KOPT-K1 (cell line): ENCODE results near the gene LCLAT1.
"Not testable (repeated sequence)": the region's sequence is repeated elsewhere in the genome, so short reads cannot be mapped to it uniquely, and the experiment has no call there.

ENCODE experiments used
- H3K27ac ChIP-seq: fragments of 200-600 bp; sonication (generic); 2 replicates; pipeline ENCODE4 v1.5.1; 2016; ENCODE audit warnings: antibody characterized with exemption, mild to moderate bottlenecking, low read depth, low read length; ENCODE audit not compliant: poor library complexity, severe bottlenecking
- H3K36me3 ChIP-seq: fragments of 200-600 bp; sonication (generic); 2 replicates; pipeline ENCODE4 v1.5.1; 2017; ENCODE audit warnings: antibody characterized with exemption, mild to moderate bottlenecking, low read length, moderate library complexity; ENCODE audit not compliant: insufficient read depth
- H3K9me3 ChIP-seq: fragments of 200-600 bp; sonication (generic); 2 replicates; pipeline ENCODE4 v1.5.1; 2017; ENCODE audit warnings: antibody characterized with exemption, low read length, mild to moderate bottlenecking; ENCODE audit not compliant: insufficient read depth, poor library complexity, severe bottlenecking

Gene LCLAT1

DNA sequence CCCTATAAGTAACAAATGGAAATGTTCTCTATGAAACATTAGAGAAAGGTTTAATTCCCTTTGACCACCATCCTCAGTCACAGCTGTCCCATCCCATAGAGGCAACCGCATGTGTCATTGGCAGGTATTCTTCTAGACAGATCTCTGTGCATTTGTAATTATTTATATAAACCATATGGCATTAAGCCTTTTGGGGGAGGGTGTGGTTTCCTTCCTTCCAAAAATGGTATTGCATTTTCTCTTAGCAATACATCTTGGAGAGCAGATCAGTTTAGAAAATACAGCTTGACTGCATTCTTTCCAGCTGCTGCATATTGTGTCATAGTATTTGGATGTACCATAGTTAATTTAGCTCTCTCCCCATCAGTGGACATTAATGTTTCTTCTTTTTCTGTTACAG, 57.7 kb downstream of the LCLAT1 start:
- peaks cover 30% of the 10 kb centered on the region for H3K9me3 ChIP-seq
- H3K36me3 ChIP-seq, result peaks cover 8% of the 10 kb centered on the region; the same call in 1 of the 2 replicates
- no peak overlapping the region for H3K27ac ChIP-seq

DNA sequence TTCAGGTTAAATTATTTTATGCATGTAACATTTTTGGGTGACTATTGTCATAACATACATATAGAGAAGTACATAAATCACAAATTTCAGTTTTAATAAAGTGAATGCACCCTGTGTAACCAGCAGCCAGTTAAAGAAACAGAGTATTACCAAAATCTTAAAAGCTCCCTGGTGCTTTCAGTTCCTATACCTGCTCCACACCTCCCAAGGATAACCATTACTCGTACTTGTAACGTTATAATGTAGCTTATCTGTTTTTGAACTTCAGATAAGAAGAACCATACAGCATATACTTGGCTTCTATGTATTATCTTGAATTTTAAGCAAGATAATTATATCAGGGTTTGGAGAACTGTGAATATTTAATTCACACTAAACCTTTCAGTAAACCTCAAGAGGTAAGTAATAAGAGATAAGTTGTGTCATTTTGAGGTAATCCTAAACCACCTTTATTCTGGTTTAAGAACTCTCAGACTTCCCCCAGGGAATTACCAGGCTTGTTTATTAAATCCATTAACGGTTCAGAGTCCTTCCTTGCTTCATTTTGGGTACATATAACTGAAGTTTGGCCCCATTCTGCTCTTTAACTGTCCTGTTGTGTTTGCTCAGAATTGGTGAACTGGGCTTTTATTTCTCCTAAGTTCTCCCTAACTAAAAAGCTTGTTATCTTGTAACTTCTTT, 58.6 kb downstream of the LCLAT1 start:
- Histone ChIP-seq H3K36me3 (peaks cover 8% of the 10 kb centered on the region; the same call in 1 of the 2 replicates), H3K9me3 (peaks cover 23% of the 10 kb centered on the region), H3K27ac (no peak overlapping the region)

DNA sequence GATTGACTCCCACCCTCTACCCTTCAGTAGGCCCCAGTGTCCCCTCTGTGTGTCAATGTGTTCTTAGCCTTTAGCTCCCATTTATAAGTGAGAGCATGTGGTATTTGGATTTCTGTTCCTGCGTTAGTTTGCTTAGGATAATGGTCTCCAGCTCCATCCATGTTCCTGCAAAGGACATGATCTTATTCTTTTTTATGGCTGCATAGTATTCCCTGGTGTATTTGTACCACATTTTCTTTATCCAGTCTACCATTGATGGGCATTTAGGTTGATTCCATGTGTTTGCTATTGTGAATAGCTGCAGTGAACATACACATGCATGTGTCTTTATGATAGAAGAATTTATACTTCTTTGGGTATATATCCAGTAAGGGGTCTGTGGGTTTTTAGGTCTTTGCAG, 60.4 kb downstream of the LCLAT1 start:
- H3K36me3 ChIP-seq, H3K27ac ChIP-seq: not testable (repeated sequence)

DNA sequence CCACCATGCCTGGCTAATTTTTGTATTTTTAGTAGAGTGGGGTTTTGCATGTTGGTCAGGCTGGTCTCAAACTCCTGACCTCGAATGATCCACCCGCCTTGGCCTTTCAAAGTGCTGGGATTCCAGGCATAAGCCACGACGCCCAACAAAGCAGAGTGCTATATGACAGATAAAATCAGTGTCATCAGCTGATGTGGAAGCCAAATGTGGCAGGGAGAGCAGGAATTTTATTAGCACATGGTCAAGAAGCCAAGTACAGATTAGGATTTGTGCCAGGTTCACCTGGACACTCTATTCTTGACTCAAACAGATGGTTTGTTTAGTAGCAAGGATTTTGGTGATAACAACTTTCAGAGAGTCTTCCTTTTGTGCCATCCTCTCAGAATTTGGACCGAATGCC, 62.7 kb downstream of the LCLAT1 start:
- no peaks in the 10 kb centered on the region for H3K36me3 ChIP-seq
- peaks cover 15% of the 10 kb centered on the region for H3K9me3 ChIP-seq
- no peak overlapping the region for H3K27ac ChIP-seq

More for the DNA sequence above, 60.4 kb downstream of the LCLAT1 start:
- H3K9me3 ChIP-seq, result peaks cover 15% of the 10 kb centered on the region

DNA sequence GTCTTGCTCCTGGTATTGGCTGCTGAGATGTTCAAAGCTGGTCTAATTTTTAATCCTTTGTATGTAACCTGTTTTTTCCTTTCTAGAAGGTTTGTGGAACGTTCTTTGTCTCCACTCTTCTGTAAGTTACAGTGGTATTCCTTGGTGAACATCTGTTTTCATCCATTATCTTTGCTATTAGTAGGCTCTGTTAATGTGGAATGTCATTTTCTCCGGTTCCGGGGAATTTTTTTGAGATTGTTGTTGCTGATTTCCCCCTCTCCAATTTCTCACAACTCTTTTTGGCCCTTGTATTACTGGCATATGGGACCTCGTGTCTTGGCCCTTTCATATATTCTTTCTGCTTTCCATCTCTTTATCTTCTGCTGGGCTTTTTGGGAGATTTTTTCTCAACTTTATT, 63.4 kb downstream of the LCLAT1 start:
- Histone ChIP-seq H3K27ac (no peak overlapping the region), H3K9me3 (peaks cover 15% of the 10 kb centered on the region)

DNA sequence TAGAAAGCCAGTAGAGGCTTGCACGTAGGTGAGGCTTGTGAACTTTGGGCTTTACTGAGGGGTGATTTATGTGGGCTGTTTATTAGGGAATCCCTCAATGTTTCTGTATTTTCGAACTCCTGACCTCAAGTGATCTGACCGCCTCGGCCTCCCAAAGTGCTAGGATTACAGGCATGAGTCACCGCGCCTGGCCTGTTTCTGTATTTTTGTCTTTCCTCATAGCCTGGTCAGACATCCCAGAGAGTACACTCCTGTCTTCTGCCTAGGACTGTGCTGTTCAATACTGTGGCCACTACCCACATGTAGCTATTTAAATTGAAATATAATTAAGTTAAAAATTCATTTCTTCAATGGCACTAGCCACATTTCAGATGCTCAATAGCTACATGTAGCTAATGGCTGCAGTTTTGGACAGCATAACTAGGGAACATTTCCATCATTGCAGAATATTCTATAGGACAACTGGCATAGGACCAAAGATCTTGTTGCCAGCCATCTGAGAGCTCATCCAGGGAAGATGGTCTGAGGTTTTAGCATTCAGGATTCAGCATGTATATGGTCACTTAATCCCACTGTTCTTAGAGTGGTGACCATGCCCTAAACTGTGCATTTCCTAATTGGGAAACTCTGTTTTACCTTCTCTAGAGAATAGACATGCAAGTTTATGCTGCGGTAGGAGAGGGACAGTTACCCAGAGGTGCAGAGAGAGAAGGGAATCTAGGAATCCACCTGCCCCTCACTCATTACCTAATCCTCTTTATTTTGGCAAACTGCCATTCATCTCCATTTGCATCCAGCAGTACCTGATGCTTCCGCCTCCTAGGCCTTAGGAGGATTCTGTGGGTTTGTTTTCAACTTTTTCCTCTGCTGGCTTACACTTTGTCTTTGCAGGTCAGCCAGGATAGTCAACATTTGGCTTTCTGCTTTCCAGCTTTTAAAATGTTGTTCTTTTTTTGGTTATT, 64.4 kb downstream of the LCLAT1 start:
- Histone ChIP-seq H3K36me3 (no peaks in the 10 kb centered on the region), H3K27ac (no peak overlapping the region), H3K9me3 (peaks cover 20% of the 10 kb centered on the region)

More for the DNA sequence above, 63.4 kb downstream of the LCLAT1 start:
- no peaks in the 10 kb centered on the region for H3K36me3 ChIP-seq

DNA sequence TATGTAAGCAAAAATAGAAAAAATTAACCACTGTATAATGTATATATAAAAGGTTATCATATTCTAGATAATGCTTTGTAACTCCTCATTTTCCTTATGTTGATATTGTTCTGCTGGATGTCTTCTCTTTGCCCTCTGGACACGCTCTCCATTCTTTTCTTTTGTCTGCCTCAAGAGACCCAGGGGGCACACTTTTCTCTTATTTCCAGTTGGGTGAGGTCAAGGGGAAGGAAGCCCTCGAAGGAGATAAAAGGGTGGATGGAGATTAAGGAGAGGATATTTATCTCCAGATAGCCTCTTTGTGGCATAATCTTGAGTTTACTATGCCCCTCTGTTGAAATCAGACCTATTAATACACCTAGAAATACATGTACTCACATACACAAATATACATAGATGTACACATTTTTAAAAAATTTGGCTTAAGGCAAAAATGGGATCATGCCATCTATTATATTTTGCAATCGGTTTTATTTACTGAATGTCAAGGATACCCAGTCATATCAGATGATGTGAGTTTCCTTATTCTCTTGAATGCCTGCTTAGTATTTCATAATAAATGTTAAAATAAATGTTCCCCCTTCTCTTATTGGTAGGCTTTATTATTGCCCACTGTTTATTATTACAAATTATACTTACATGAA, 65.3 kb downstream of the LCLAT1 start:
- Histone ChIP-seq H3K27ac (no peak overlapping the region), H3K36me3 (no peaks in the 10 kb centered on the region), H3K9me3 (peaks cover 28% of the 10 kb centered on the region)

DNA sequence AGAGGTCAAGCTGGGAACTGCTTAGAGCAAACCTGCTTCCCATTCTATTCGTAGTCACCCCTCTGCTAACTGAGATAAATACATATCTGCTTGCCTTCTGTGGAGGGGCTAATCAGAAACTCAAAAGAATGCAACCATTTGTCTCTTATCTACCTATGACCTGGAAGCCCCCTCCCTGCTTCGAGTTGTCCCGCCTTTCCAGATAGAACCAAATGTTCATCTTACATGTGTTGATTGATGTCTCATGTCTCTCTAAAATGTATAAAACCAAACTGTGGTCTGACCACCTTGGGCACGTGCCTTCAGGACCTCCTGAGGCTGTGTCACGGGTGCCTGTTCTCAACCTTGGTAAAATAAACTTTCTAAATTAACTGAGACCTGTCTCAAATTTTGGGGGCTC, 66.6 kb downstream of the LCLAT1 start:
- peaks cover 28% of the 10 kb centered on the region for H3K9me3 ChIP-seq
- not testable (repeated sequence) for H3K36me3 ChIP-seq, H3K27ac ChIP-seq

DNA sequence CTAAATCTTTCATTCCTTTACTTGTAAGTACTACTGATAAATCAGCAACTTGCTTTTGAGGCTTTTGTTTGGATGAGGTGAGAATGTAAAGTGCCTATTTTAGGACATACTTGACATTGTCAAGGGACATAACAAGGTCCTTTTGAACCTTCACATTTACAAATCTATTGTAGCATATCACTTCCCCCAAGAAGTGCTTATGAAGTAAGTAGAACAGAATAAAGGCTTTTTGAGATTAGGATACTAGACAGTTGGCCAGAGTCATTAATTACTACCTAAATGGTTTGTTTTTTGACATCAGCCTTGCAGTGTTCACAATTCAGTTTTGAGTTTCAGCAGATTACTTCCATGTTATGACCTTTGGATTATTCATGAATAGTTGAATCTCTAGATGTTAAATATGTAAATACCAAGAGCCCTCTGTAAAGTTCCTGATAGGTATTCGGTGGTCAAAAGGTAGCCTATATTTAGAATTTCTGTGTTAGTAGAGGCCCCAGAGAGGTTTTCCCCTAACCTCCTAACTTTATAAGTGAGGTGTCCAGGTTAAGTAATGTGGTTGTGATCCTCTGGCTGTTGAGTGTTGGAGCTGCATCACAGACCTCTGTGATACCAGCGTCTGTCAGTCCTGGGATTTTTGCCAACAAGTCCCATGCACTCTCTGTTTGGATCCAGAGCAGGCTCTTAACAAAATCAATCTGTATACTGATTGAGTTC, 67.2 kb downstream of the LCLAT1 start:
- Histone ChIP-seq H3K36me3 (peaks cover 5% of the 10 kb centered on the region; the same call in 1 of the 2 replicates), H3K27ac (no peak overlapping the region), H3K9me3 (peaks cover 34% of the 10 kb centered on the region)

DNA sequence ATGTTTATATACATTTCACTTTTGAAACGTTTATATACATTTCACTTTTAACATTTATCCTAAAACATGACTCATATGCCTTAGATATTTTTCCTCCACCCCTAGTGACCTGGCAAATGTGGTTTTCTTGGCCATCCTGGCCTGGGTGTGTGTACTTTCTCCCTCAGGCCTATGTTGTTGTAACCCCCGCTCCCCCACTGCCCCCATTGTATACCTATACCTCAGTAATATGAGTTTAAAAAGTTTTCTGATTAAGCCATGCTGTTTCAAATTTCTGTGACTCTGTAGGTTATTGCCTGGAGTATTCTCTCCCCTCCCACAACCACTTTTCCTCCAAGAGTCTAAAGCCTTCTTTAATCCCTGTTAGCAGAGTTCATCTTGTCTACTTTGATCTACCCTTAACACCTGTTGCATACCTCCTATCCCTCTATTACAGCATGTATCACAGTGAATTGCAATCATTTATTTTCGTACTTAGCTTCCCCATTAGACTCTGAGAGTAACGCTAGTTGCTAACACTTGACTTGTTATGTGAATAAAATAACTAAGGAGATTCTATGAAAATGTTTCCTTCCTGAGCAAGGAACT, 67.9 kb downstream of the LCLAT1 start:
- no peak overlapping the region for H3K27ac ChIP-seq
- peaks cover 12% of the 10 kb centered on the region for H3K36me3 ChIP-seq
- H3K9me3 ChIP-seq, result peaks cover 41% of the 10 kb centered on the region

DNA sequence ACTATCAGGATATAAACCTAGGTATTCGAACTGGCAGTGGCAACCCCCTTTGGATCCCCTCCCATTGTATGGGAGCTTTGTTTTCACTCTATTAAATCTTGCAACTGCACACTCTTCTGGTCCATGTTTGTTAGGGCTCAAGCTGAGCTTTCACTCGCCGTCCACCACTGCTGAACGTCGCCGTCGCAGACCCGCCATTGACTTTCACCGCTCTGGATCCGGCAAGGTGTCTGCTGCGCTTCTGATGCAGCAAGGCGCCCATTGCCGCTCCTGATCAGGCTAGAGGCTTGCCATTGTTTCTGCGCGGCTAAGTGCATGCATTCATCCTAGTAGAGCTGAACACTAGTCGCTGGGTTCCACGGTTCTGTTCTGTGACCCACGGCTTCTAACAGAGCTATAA, 69.1 kb downstream of the LCLAT1 start:
- peaks cover 46% of the 10 kb centered on the region for H3K9me3 ChIP-seq
- H3K36me3 ChIP-seq, result peaks cover 13% of the 10 kb centered on the region
- H3K27ac ChIP-seq, result no peak overlapping the region

DNA sequence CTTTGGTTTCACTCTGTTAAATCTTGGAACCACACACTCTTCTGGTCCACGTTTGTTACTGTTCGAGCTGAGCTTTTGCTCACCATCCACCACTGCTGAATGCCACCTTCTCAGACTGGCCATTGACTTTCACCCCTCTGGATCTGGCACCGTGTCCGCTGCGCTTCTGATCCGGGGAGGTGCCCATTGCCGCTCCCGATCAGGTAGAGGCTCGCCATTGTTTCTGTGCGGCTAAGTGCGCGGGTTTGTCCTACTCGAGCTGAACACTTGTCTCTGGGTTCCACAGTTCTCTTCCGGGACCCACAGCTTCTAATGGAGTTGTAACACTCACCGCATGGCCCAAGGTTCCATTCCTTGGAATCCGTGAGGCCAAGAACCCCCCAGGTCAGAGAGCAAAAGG, 72.8 kb downstream of the LCLAT1 start:
- peaks cover 46% of the 10 kb centered on the region for H3K9me3 ChIP-seq
- peaks cover 13% of the 10 kb centered on the region for H3K36me3 ChIP-seq

DNA sequence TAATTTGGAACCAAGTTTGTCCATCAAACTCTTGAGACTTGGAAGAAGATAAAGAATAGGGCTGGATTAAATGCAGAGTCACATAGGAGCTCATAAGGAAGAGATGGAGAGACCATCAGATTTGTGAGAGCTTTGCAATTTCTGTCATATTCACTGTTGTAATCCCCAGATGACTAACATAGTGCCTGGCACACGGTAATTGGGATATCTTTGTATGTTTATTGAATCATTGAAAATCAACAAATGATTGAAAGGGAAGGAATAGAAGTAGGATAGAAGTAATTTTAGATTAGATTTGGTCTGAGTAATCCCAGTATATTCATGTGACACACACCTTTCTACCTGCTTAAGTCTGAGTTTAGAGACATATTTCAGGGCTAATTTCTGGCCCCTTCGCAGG, 75.4 kb downstream of the LCLAT1 start:
- Histone ChIP-seq H3K27ac (no peak overlapping the region), H3K36me3 (peaks cover 21% of the 10 kb centered on the region), H3K9me3 (peaks cover 36% of the 10 kb centered on the region)

More for the DNA sequence above, 72.8 kb downstream of the LCLAT1 start:
- H3K27ac ChIP-seq, result no peak overlapping the region

DNA sequence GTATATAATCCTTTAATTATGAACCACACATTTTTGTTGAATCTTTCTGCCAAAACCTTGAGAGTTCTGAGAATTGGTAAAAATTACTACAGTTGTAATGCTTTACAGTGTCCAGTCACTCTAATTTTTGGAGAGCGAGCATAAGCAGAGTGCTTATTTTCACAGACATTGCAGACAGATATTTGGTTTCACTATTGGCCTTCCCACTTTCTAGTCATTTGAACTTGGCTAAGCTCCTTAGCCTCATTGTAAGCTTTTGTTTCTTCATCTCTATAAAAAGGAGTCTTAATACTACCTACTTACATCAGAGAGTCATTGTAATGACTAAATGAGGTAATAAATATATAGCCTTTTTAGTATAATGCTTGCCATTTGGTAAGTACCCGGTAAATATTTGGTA, 80.4 kb downstream of the LCLAT1 start:
- H3K9me3 ChIP-seq, result peaks cover 7% of the 10 kb centered on the region
- H3K27ac ChIP-seq, result no peak overlapping the region
- H3K36me3 ChIP-seq, result 0 out of 2 replicates have a peak, but pooled peaks cover 16% of the 10 kb centered on the region
